Endothelial cell of umbilical vein (primary cell): ENCODE results near the gene LRRC72. TPM values are rescaled to one million over a fixed set of nuclear protein-coding genes. Genes with fewer than 3 reads are reported as not detected.

Source experiments
- BruUV-seq: library from RNA; stranded (reverse); fragments of 400-500 nt; replicated peaks from 2 replicates; lab custom pipeline; 2021; lab: Mats Ljungman, UMichigan
- CTCF ChIA-PET: fragments of 300-600, 350-600 bp; sonication (Branson Sonifier 250); formaldehyde crosslinking; loops from one replicate; lab custom pipeline; 2021; ENCODE audit warnings: antibody characterized with exemption, inconsistent platforms; lab: Charles Lee
- POLR2A ChIA-PET: fragments of 300-600, 350-600 bp; sonication (Branson Sonifier 250); formaldehyde crosslinking; loops from one replicate; lab custom pipeline; 2021; ENCODE audit warnings: antibody characterized with exemption, inconsistent platforms; lab: Charles Lee
- DNase-seq: peaks from one replicate; pipeline ENCODE4 v3.0.0-alpha.2; 2011; ENCODE audit warnings: low read depth, low spot score
- FAIRE-seq: peaks from 2 replicates; lab custom pipeline; 2011; peaks lifted over from hg19 to GRCh38; lab: Jason Lieb, UNC
- H2AFZ ChIP-seq: 2 replicates; pipeline ENCODE4 v1.6.0; 2012; ENCODE audit warnings: low read depth, low read length, control low read depth, inconsistent platforms
- H3K27ac ChIP-seq: 2 replicates; pipeline ENCODE4 v1.5.1; 2011; ENCODE audit warnings: low read depth, mild to moderate bottlenecking, control low read depth, low read length, moderate library complexity; ENCODE audit not compliant: insufficient read depth
- H3K27me3 ChIP-seq, 2 experiments: 2 replicates each; pipeline versions ENCODE4 v1.6.0 to v1.6.1; 2011; ENCODE audit warnings: low read length in 2 of 2, mixed read lengths in 1 of 2; ENCODE audit not compliant: control insufficient read depth in 2 of 2, insufficient read depth in 2 of 2
- H3K36me3 ChIP-seq, 2 experiments: 2 replicates in 1 of 2; 3 replicates in 1 of 2; pipeline ENCODE4 v1.5.1; 2011; ENCODE audit warnings: low read length in 2 of 2, mild to moderate bottlenecking in 1 of 2, moderate library complexity in 1 of 2; ENCODE audit not compliant: control insufficient read depth in 2 of 2, insufficient read depth in 2 of 2; ENCODE audit errors: extremely low read depth in 1 of 2
- H3K4me1 ChIP-seq: 3 replicates; pipeline ENCODE4 v1.5.1; 2011; ENCODE audit warnings: mild to moderate bottlenecking, low read length; ENCODE audit not compliant: control insufficient read depth, insufficient read depth; ENCODE audit errors: extremely low read depth
- H3K4me2 ChIP-seq: 2 replicates; pipeline ENCODE4 v1.6.1; 2011; ENCODE audit warnings: low read length, control low read depth, mixed read lengths; ENCODE audit not compliant: insufficient read depth
- H3K4me3 ChIP-seq, 3 experiments: fragments of 200-600 bp in 1 of 3; sonication (generic), shearing (Covaris generic) in 1 of 3; replicated peaks in 1 of 3; 2 replicates each; pipeline ENCODE4 v1.5.1; 2011 to 2016; ENCODE audit warnings: control low read depth in 3 of 3, low read length in 3 of 3, mild to moderate bottlenecking in 2 of 3, inconsistent platforms in 1 of 3, low read depth in 1 of 3, moderate library complexity in 1 of 3; ENCODE audit not compliant: insufficient read depth in 1 of 3
- H3K79me2 ChIP-seq: 2 replicates; pipeline ENCODE4 v1.6.0; 2012; ENCODE audit warnings: low read length, inconsistent platforms; ENCODE audit not compliant: control insufficient read depth, insufficient read depth
- H3K9ac ChIP-seq: replicated peaks from 2 replicates; pipeline ENCODE3; 2011; ENCODE audit warnings: low read length, control low read depth; ENCODE audit not compliant: insufficient read depth; ENCODE audit errors: extremely low read depth
- H3K9me1 ChIP-seq: replicated peaks from 3 replicates; pipeline ENCODE4 v1.6.0; 2011; ENCODE audit warnings: mild to moderate bottlenecking, low read length; ENCODE audit not compliant: control insufficient read depth, insufficient read depth; ENCODE audit errors: extremely low read depth
- H3K9me3 ChIP-seq: replicated peaks from 2 replicates; pipeline ENCODE4 v1.5.1; 2012; ENCODE audit warnings: low read length, inconsistent platforms; ENCODE audit not compliant: control insufficient read depth, insufficient read depth
- H4K20me1 ChIP-seq: replicated peaks from 2 replicates; pipeline ENCODE3; 2011; ENCODE audit warnings: mild to moderate bottlenecking, low read length; ENCODE audit not compliant: control insufficient read depth, insufficient read depth; ENCODE audit errors: extremely low read depth
- EZH2 ChIP-seq: IDR thresholded peaks from 2 replicates; pipeline ENCODE4 v1.6.1; 2012; ENCODE audit warnings: borderline replicate concordance, low read depth, mild to moderate bottlenecking, moderate library complexity, low read length, inconsistent platforms; ENCODE audit not compliant: severe bottlenecking
- FOS ChIP-seq: IDR thresholded peaks from 2 replicates; pipeline ENCODE4 v1.6.1; 2011; ENCODE audit warnings: mild to moderate bottlenecking, low read length, moderate library complexity, borderline replicate concordance; ENCODE audit not compliant: insufficient read depth
- GATA2 ChIP-seq: IDR thresholded peaks from 2 replicates; pipeline ENCODE4 v1.7.0; 2011; ENCODE audit warnings: low read depth, mild to moderate bottlenecking, moderate library complexity, mixed read lengths, low read length; ENCODE audit not compliant: insufficient read length, insufficient read depth
- JUN ChIP-seq: IDR thresholded peaks from 2 replicates; pipeline ENCODE4 v1.6.1; 2011; ENCODE audit warnings: borderline replicate concordance, low read depth; ENCODE audit not compliant: insufficient read length, insufficient read depth
- MYC ChIP-seq: IDR thresholded peaks from one replicate; pipeline ENCODE4 v1.6.1; 2011; ENCODE audit warnings: mild to moderate bottlenecking, low read depth, low read length
- POLR2A ChIP-seq: IDR thresholded peaks from 2 replicates; pipeline ENCODE4 v1.6.1; 2012; ENCODE audit warnings: low read depth, mild to moderate bottlenecking, control low read depth, low read length
- POLR2AphosphoS5 ChIP-seq: IDR thresholded peaks from 2 replicates; pipeline ENCODE4 v1.6.1; 2012; ENCODE audit warnings: low read depth, mild to moderate bottlenecking, control low read depth, low read length, moderate library complexity; ENCODE audit not compliant: insufficient read depth
- dilution Hi-C: fragments of 300-500 bp; cut with MboI; formaldehyde crosslinking; loops from one replicate; pipeline ENCODE4 v1.15.0; 2019; ENCODE audit warnings: low sequenced_read_pairs; ENCODE audit not compliant: extremely low pct_ligation_motif_present
- intact Hi-C: fragments of 100-400 bp; cut with micrococcal nuclease; formaldehyde crosslinking; loops from one replicate; pipeline ENCODE4 v1.10.0; 2022
- polyA plus RNA-seq, 4 experiments: library from polyadenylated mRNA; depleted of rRNA in 3 of 4; stranded (reverse) in 3 of 4; unstranded in 1 of 4; fragments of >200 nt; gene quantifications; 2 replicates each; pipeline versions ENCODE4 v1.2.1 to v1.2.3, GENCODE V29; 2011 to 2012; ENCODE audit warnings: missing spikeins in 1 of 4
- total RNA-seq: library from RNA; stranded (reverse); gene quantifications from 2 replicates; pipeline ENCODE4 v1.2.3, GENCODE V29; 2021
- TF ChIP-seq, protein P1 (sequence below): IDR thresholded peaks from 2 replicates; pipeline ENCODE4 v1.6.1; 2011; ENCODE audit not compliant: insufficient read depth, insufficient read length
- TF ChIP-seq, protein P2 (sequence below), 2 donors: IDR thresholded peaks; 1 replicate in 1 of 2; 2 replicates in 1 of 2; pipeline ENCODE4 v1.5.1; 2011; ENCODE audit warnings: low read length in 2 of 2, mild to moderate bottlenecking in 2 of 2, moderate library complexity in 2 of 2, control low read depth in 1 of 2, inconsistent platforms in 1 of 2, low read depth in 1 of 2; ENCODE audit not compliant: insufficient read depth in 1 of 2; ENCODE audit errors: extremely low read depth in 1 of 2

LRRC72 gene
- total and polyA plus RNA-seq, 2 donors (not counting 3 experiments of a cell fraction or from before 2014, with no cell fraction given) = not detected

DNA sequence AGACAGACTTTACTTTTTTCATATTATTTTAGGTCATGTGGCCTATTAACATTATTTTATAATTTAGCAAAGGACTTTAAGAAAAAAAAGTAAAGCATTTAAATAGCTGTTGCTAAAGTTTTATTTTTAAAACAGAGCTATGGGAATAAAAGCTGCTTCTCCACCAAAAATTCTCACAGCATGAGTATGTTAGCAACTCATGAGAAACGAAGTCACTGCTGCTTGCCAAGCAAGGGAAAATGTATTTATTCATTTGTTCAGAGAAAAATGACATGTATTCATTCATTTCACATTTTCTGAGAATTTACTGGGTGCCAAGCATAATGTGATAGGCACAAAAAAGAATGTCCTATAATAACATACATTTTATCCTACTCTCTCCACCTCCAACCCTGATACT lies 5.1 kb downstream of the LRRC72 start:
- DNase-seq (no peak), FAIRE-seq (no peak)

DNA sequence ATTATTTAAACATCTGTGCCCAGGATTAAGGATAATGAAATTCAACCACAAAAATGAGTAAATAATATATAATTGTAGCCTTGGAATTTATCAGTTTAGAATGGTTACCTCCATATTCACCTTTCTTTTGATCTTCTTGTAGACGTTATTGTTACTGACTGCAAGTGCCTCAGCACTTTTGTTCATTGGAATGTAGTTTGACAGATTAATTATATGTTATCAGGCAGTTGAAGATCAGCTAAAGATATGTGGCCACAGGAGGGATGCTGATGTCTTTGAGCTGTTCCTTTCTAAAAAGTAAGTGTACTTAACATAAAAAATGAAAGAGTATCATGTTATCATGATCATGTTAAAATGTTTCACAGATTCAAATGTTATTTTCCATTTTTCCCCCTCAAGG lies 5.6 kb downstream of the LRRC72 start:
- dilution Hi-C loops = no loop called here
- H3K4me3 ChIP-seq = no peak overlapping the region
- POLR2A ChIA-PET = no interaction called here
- no peaks in the 10 kb centered on the region for H4K20me1 ChIP-seq
- TF ChIP-seq FOS (no peak), GATA2 (no peak), MYC (no peak), JUN (no peak), EZH2 (no peak), POLR2A (no peak), POLR2AphosphoS5 (no peak)
- TF ChIP-seq, protein P1, sequence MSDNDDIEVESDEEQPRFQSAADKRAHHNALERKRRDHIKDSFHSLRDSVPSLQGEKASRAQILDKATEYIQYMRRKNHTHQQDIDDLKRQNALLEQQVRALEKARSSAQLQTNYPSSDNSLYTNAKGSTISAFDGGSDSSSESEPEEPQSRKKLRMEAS = no peak
- TF ChIP-seq, protein P2, sequence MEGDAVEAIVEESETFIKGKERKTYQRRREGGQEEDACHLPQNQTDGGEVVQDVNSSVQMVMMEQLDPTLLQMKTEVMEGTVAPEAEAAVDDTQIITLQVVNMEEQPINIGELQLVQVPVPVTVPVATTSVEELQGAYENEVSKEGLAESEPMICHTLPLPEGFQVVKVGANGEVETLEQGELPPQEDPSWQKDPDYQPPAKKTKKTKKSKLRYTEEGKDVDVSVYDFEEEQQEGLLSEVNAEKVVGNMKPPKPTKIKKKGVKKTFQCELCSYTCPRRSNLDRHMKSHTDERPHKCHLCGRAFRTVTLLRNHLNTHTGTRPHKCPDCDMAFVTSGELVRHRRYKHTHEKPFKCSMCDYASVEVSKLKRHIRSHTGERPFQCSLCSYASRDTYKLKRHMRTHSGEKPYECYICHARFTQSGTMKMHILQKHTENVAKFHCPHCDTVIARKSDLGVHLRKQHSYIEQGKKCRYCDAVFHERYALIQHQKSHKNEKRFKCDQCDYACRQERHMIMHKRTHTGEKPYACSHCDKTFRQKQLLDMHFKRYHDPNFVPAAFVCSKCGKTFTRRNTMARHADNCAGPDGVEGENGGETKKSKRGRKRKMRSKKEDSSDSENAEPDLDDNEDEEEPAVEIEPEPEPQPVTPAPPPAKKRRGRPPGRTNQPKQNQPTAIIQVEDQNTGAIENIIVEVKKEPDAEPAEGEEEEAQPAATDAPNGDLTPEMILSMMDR (IDR thresholded peaks at IDR 0.05; ENCODE audit: extremely low read depth in 1 of 2, insufficient read depth in 1 of 2, low read depth in 1 of 2, low read length in 2 of 2) = no peak
- H3K9ac ChIP-seq = no peak overlapping the region
- no peaks in the 10 kb centered on the region for H3K9me3 ChIP-seq
- H3K79me2 ChIP-seq = no peaks in the 10 kb centered on the region
- intact Hi-C loops = no loop called here
- CTCF ChIA-PET = interaction anchor here (0.8 kb wide), 1 partner anchor 10 kb away, joined by 3 read pairs; no protein-coding TSS in a partner anchor
- H3K4me2 ChIP-seq = no peak overlapping the region
- no peak overlapping the region for H3K27ac ChIP-seq
- H3K27me3 ChIP-seq = no peaks in the 10 kb centered on the region
- no peak for DNase-seq
- FAIRE-seq = no peak
- no TSS peak for BruUV-seq
- H3K4me1 ChIP-seq = peaks cover 2% of the 10 kb centered on the region
- H3K36me3 ChIP-seq = no peaks in the 10 kb centered on the region
- no peaks in the 10 kb centered on the region for H3K9me1 ChIP-seq
- no peak overlapping the region for H2AFZ ChIP-seq

More for the DNA sequence above, 5.1 kb downstream of the LRRC72 start:
- Histone ChIP-seq H4K20me1 (no peaks in the 10 kb centered on the region), H2AFZ (no peak overlapping the region), H3K27ac (no peak overlapping the region), H3K4me2 (no peak overlapping the region), H3K27me3 (no peaks in the 10 kb centered on the region), H3K9ac (no peak overlapping the region), H3K79me2 (no peaks in the 10 kb centered on the region), H3K9me1 (no peaks in the 10 kb centered on the region), H3K4me3 (no peak overlapping the region), H3K9me3 (no peaks in the 10 kb centered on the region), H3K4me1 (peaks cover 2% of the 10 kb centered on the region), H3K36me3 (no peaks in the 10 kb centered on the region)
- intact Hi-C loops = no loop called here
- no TSS peak for BruUV-seq
- TF ChIP-seq EZH2 (no peak), POLR2AphosphoS5 (no peak), POLR2A (no peak), FOS (no peak), MYC (no peak)
- dilution Hi-C loops = no loop called here
- CTCF ChIA-PET = interaction anchor here (0.7 to 1.6 kb wide), 4 partner anchors 9 to 33 kb away, joined by 3 to 4 read pairs (median 3); no protein-coding TSS in a partner anchor
- POLR2A ChIA-PET = no interaction called here
